Measurements from ENCODE around the gene SOX6. TPM values are rescaled to one million over a fixed set of nuclear protein-coding genes. Genes with fewer than 3 reads are reported as not detected.

The SOX6 gene
- total RNA-seq, 1 experiment from 2014 or later = under 0.01 TPM

GRCh38 chr11:16278979-16279378 is 77.4 kb downstream of the SOX6 start:
- DNase-seq (ENCODE audit: low read depth) = no peak

- DNase-seq (ENCODE audit: low read depth) = no peak
Observed at GRCh38 chr11:16278273-16278672, 78.1 kb downstream of the SOX6 start.

- DNase-seq (ENCODE audit: low read depth) = no peak
Observed at GRCh38 chr11:16276251-16276650, 80.1 kb downstream of the SOX6 start.

GRCh38 chr11:16271258-16271657 is 85.1 kb downstream of the SOX6 start:
- DNase-seq (ENCODE audit: low read depth) = no peak

- DNase-seq (ENCODE audit: low read depth) = no peak
Observed at GRCh38 chr11:16266021-16266420, 90.3 kb downstream of the SOX6 start.

GRCh38 chr11:16265022-16265421 is 91.3 kb downstream of the SOX6 start:
- no peak for DNase-seq (ENCODE audit: low read depth)

GRCh38 chr11:16262645-16262955 is 93.7 kb downstream of the SOX6 start:
- DNase-seq (ENCODE audit: low read depth) = no peak

- no peak for DNase-seq (ENCODE audit: low read depth)
Observed at GRCh38 chr11:16261836-16262644, 94.3 kb downstream of the SOX6 start.

- no peak for DNase-seq (ENCODE audit: low read depth)
Observed at GRCh38 chr11:16252373-16252772, 104.0 kb downstream of the SOX6 start.

- DNase-seq (ENCODE audit: low read depth) = no peak
Observed at GRCh38 chr11:16248248-16248647, 108.1 kb downstream of the SOX6 start.

- no peak for DNase-seq (ENCODE audit: low read depth)
Observed at GRCh38 chr11:16242806-16243205, 113.5 kb downstream of the SOX6 start.

GRCh38 chr11:16240687-16241086 is 115.7 kb downstream of the SOX6 start:
- no peak for DNase-seq (ENCODE audit: low read depth)

GRCh38 chr11:16239141-16240105 is 116.9 kb downstream of the SOX6 start:
- no peak for DNase-seq (ENCODE audit: low read depth)

- DNase-seq (ENCODE audit: low read depth) = no peak
Observed at GRCh38 chr11:16226245-16226644, 130.1 kb downstream of the SOX6 start.

GRCh38 chr11:16225623-16226022 is 130.7 kb downstream of the SOX6 start:
- DNase-seq (ENCODE audit: low read depth) = no peak

- no peak for DNase-seq (ENCODE audit: low read depth)
Observed at GRCh38 chr11:16223558-16223957, 132.8 kb downstream of the SOX6 start.

- no peak for DNase-seq (ENCODE audit: low read depth)
Observed at GRCh38 chr11:16217631-16218030, 138.7 kb downstream of the SOX6 start.

- no peak for DNase-seq (ENCODE audit: low read depth)
Observed at GRCh38 chr11:16216831-16217230, 139.5 kb downstream of the SOX6 start.

- DNase-seq (ENCODE audit: low read depth) = no peak
Observed at GRCh38 chr11:16215352-16215751, 141.0 kb downstream of the SOX6 start.

GRCh38 chr11:16211407-16211806 is 144.9 kb downstream of the SOX6 start:
- no peak for DNase-seq (ENCODE audit: low read depth)

- DNase-seq (ENCODE audit: low read depth) = no peak
Observed at GRCh38 chr11:16204261-16204660, 152.1 kb downstream of the SOX6 start.

- DNase-seq (ENCODE audit: low read depth) = no peak
Observed at GRCh38 chr11:16195651-16196050, 160.7 kb downstream of the SOX6 start.

GRCh38 chr11:16194566-16194965 is 161.8 kb downstream of the SOX6 start:
- DNase-seq (ENCODE audit: low read depth) = no peak

Data from LHCN-M2 (cell line).